Renal pelvis (tissue), 12 donors: ENCODE results near the gene WDR26. TPM values are rescaled to one million over a fixed set of nuclear protein-coding genes. Genes with fewer than 3 reads are reported as not detected.
A peak's percentile ranks its signal among the peaks of the same experiment; 100 is the strongest.
"Not testable (repeated sequence)": the region's sequence is repeated elsewhere in the genome, so short reads cannot be mapped to it uniquely, and the experiment has no call there.

Source experiments
- DNase-seq: peaks from one replicate; pipeline ENCODE4 v3.0.0-alpha.2; 2013
- long read RNA-seq, 16 experiments: transcript quantifications; one replicate each; lab custom pipeline, GENCODE V29; 2026
- polyA plus RNA-seq, 3 donors: library from polyadenylated mRNA; unstranded; fragments of 120-200 nt; gene quantifications; one replicate each; pipeline ENCODE4 v1.2.1, GENCODE V29; 2013; ENCODE audit not compliant: insufficient read length in 3 of 3

Gene WDR26
- 100 to 1,000 TPM in 1 of 3 donors, 10 to 100 TPM in 2; 87.3 to 101 (median 94.5) TPM for polyA plus RNA-seq
- long read RNA-seq, donor 1, full-length matches to known transcripts = 2 of 19 reads
- long read RNA-seq, donor 1, partial matches to known transcripts = 10 of 19 reads
- long read RNA-seq, donor 1, other reads (novel, unspliced or antisense) = 7 of 19 reads
- long read RNA-seq, donor 2, full-length matches to known transcripts = 1 of 6 reads
- long read RNA-seq, donor 2, partial matches to known transcripts = 0 of 6 reads
- long read RNA-seq, donor 2, other reads (novel, unspliced or antisense) = 5 of 6 reads
- long read RNA-seq, donor 3, full-length matches to known transcripts = 1 of 1 reads
- long read RNA-seq, donor 3, partial matches to known transcripts = 0 of 1 reads
- long read RNA-seq, donor 3, other reads (novel, unspliced or antisense) = 0 of 1 reads
- long read RNA-seq, donor 4, full-length matches to known transcripts = 2 of 8 reads
- long read RNA-seq, donor 4, partial matches to known transcripts = 0 of 8 reads
- long read RNA-seq, donor 4, other reads (novel, unspliced or antisense) = 6 of 8 reads
- long read RNA-seq, donor 5 = 0 reads
- long read RNA-seq, donor 6 = 0 reads
- long read RNA-seq, donor 7, full-length matches to known transcripts = 6 of 15 reads
- long read RNA-seq, donor 7, partial matches to known transcripts = 0 of 15 reads
- long read RNA-seq, donor 7, other reads (novel, unspliced or antisense) = 9 of 15 reads
- long read RNA-seq, donor 8, full-length matches to known transcripts = 1 of 1 reads
- long read RNA-seq, donor 8, partial matches to known transcripts = 0 of 1 reads
- long read RNA-seq, donor 8, other reads (novel, unspliced or antisense) = 0 of 1 reads
- long read RNA-seq, donor 9, full-length matches to known transcripts = 2 of 2 reads
- long read RNA-seq, donor 9, partial matches to known transcripts = 0 of 2 reads
- long read RNA-seq, donor 9, other reads (novel, unspliced or antisense) = 0 of 2 reads
- long read RNA-seq, donor 10, partial matches to known transcripts = 7 of 7 reads
- long read RNA-seq, donor 10, other reads (novel, unspliced or antisense) = 0 of 7 reads
- long read RNA-seq, donor 11, full-length matches to known transcripts = 2 of 2 reads
- long read RNA-seq, donor 11, partial matches to known transcripts = 0 of 2 reads
- long read RNA-seq, donor 11, other reads (novel, unspliced or antisense) = 0 of 2 reads
- long read RNA-seq, donor 12, full-length matches to known transcripts = 3 of 3 reads
- long read RNA-seq, donor 12, partial matches to known transcripts = 0 of 3 reads
- long read RNA-seq, donor 12, other reads (novel, unspliced or antisense) = 0 of 3 reads
- long read RNA-seq, donor 13, full-length matches to known transcripts = 1 of 7 reads
- long read RNA-seq, donor 13, partial matches to known transcripts = 6 of 7 reads
- long read RNA-seq, donor 13, other reads (novel, unspliced or antisense) = 0 of 7 reads
- long read RNA-seq, donor 14 = 0 reads
- long read RNA-seq, donor 15, full-length matches to known transcripts = 5 of 12 reads
- long read RNA-seq, donor 15, partial matches to known transcripts = 0 of 12 reads
- long read RNA-seq, donor 15, other reads (novel, unspliced or antisense) = 7 of 12 reads
- long read RNA-seq, donor 16 = 0 reads

DNA sequence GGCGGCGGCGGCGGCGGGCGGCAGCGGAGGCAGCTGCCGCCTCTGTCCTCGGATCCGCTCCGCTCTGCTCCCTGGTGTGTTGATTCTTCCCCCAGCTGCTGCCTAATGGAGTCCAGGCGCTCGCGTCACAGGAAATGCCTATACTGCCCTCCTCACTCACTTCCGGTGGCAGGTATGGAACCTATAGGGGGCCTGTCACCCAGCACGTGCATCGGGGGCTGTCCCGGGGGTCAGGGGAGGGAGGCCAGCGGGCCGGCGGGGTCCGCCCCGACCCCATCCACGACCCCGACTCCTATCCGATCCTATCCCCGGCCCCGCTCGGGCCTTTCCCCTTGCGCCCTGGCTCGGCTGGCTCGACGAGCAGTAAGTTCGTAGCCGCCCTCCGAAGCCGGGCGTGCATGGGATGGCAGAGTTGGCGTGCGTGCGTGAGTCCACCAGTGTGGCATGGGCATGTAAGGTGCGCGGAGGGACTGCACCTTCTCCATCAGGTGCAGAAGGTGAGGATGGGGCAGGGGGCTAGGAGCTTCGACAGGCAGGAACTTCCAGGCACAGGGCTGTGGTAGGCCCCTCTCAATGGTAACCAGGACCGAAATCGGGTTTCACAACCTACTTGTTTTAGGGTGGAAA is at the start of gene WDR26:
WDR26 (minus strand) TSS at position 107 of the 627 bp plus-strand sequence.
- peak; percentile 88 for DNase-seq

DNA sequence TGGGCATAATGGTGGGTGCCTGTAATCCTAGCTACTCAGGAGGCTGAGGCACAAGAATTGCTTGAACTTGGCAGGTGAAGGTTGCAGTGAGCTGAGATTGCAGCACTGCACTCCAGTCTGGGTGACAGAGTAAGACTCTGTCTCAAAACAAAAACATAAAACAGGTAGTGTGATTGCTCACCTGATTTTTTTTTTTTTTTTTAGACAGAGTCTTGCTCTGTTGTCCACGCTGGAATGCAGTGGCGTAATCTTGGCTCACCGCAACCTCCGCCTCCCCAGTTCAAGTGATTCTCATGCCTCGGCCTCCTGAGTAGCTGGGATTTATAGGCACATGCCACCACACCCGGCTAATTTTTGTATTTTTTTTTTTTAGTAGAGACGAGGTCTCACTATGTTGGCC is 48.6 kb upstream of the WDR26 start:
- not testable (repeated sequence) for DNase-seq

DNA sequence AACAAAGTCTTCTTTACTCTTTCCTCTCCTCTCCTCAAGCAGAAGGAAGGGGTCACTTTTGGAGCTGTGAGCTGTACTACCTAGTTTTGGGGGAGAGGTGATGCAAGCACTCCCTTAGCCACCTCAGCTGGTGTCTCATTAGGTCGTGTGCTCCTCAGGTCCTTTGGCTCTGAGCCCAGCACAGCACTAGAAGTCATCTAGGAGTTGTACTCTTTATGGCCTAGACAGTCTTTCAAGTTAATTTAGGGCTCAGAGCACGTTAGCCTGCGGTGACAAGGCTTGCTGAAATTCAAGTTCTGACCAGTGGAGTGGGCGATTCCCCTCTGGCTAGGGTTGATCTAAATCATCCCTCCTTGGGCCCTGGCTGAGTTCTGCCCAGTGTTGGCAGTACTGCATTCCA is 48.0 kb upstream of the WDR26 start:
- DNase-seq = no peak

DNA sequence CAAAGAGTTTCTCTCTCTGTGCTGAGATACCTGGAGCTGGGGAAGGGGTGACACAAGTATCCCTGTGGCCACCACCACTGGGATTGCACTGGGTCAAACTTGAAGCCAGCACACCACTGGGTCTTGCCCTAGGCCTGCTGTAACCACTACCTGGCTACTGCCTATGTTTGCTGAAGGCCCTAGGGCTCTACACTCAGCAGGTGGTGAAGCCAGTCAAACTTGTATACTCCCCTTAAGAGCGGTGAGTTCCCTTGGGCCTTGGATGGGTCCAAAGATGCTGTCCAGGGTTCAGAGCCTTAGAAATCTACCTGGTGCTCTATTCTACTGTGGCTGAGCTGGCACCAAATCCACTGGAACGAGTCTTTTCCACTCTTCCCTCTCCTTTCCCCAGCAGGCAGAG is 47.0 kb upstream of the WDR26 start:
- DNase-seq = no peak

DNA sequence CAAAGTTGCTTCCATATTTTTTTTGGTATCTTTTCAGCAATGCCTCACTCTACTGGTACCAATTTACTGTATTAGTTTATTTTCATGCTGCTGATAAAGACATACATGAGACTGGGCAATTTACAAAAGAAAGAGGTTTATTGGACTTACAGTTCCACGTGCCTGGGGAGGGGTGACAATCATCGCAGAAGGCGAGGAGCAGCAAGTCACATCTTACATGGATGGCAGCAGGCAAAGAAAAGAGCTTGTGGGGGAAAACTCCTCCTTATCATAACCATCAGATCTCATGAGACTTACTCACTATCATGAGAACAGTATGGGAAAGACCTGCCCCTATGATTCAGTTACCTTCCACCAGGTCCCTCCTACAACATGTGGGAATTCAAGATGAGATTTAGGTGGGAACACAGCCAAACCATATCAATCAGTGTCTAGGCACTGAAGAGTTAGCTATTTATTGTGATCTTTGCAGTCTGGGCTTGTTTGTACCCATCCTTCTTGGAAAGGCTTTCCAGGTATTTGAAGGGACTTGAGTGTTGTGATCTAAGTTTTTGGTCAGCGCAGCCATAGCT is 46.4 kb upstream of the WDR26 start:
- not testable (repeated sequence) for DNase-seq

DNA sequence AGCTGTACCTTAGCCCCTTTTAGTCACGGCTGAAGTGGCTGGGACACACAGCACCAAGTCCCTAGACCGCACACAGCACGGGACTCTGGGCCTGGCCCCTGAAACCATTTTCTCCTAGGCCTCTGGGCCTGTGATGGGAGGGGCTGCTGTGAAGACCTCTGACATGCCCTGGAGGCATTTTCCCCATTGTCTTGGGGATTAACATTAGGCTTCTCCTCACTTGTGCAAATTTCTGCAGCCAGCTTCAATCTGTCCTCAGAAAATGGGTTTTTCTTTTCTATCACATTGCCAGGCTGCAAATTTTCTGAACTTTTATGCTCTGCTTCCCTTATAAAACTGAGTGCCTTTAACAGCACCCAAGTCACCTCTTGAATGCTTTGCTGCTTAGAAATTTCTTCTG is 45.6 kb upstream of the WDR26 start:
- not testable (repeated sequence) for DNase-seq

DNA sequence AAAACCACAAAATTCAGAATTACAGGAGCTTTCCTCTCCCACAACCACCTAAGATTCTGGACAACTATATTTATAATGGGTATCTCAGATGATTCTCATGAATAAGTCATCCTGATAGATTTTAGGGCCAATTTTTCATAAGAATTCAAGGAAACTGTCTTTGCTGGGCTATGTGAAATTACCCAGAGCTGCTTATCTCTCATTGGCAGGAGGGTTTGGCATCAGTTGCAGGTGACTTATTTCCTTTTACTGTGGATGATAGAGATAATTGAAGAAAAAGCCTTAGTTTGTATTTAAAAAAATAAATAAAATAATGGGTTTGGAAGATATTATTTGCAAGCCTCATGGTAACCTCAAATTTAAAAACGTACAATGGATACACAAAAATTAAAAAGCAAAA is 38.2 kb upstream of the WDR26 start:
- no peak for DNase-seq

DNA sequence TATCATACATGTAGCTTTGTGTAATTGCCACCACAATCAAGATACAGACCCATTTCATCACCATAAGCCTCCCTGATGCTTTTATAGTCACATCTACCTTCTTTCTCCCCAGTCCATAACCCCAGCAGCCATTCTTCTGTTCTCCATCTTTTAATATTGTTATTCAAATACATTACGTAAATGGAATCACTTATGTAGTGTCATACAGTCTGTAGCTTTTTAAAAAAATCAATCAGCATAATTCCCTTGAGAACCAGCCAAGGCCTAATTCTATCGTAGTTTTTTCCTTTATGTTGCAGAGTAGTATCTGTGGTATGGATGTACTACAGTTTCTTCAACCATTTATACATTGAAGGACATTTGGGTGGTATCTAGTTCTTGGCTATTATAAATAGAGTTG is 31.6 kb upstream of the WDR26 start:
- no peak for DNase-seq

DNA sequence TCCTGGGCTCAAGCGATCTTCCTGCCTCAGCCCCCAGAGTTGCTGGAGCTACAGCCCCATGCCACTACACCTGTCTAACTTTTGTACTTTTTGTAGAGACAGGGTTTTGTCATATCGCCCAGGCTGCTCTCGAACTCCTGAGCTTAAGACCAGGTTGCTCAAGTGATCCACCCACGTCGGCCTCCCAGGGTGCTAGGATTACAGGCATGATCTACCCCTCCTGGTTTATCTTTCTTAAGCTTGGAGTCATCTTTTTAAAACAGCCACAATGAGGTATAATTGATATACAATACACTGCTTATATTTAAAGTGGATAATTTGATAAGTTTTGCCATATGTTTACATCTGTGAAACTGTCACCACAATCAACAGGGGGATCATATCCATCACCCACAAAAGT is 25.4 kb upstream of the WDR26 start:
- DNase-seq = no peak

DNA sequence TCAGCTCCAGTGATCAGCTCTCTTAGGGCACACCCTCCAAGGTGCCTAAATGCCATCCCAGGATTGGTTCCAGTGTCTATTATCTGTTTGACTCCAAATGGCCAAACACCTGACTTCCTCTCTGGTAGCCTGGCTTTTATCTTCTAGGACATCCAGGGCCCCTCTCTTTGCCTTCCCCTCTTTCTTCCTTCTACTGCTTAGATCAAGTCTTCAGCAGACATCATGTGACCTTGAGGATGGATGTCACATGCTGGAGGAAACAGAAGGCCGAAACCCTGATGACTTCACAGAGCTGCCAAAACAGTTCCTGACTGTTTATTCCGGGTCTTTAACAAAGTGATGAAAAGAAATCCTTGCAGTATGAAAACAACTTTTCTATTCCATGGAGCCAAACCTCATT is 24.4 kb upstream of the WDR26 start:
- no peak for DNase-seq

DNA sequence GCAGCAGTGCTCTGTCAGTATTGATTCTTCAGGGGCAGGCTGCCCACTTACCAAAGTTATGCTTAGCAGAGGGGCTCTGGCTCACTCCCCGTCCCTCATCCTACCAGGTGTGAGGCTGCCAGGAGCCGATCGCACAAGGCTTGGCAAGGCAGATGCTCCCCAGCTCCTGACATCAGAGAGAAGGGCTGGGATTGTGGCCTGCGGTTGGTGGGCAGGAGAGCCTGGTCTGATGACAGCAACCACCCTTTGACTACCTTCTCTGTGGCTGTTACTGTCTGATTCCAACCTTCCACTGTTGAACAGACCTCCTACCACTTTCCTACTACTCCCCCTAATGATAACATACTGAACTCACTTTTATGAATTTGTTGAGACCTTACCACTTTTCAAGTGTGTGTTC is 23.7 kb upstream of the WDR26 start:
- no peak for DNase-seq

DNA sequence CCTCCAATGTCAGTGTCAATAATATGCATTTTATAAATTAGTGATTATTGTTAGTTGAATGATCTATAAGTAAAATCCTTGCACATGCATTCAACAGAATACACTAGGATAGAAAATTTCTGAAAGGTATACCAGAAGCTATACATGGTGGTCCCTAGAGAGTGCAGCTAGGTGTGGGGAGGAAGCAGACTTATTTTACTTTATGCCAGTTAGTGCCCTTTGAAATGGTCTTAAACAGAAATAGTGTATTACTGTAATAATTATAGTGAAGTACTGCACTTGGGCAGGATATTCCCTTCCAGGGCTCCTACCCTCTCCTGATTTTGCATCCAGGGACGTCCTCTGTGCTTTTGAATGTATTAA is 23.2 kb upstream of the WDR26 start:
- no peak for DNase-seq

DNA sequence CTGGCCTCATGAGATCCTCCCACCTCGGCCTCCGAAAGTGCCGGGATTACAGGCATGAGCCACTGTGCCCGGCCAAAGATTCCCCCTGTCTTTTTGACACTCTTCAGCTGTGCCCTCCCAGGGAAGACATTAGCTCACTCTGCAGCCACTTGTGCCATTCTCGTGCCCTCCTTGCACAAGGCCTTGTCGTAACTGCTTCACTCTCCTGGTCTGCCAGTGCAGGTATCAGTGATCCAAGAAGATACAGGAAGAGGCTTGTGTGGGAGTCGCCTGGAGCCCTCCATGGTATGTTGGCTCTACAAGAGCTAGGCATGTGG is 22.0 kb upstream of the WDR26 start:
- DNase-seq = peak; percentile 34

DNA sequence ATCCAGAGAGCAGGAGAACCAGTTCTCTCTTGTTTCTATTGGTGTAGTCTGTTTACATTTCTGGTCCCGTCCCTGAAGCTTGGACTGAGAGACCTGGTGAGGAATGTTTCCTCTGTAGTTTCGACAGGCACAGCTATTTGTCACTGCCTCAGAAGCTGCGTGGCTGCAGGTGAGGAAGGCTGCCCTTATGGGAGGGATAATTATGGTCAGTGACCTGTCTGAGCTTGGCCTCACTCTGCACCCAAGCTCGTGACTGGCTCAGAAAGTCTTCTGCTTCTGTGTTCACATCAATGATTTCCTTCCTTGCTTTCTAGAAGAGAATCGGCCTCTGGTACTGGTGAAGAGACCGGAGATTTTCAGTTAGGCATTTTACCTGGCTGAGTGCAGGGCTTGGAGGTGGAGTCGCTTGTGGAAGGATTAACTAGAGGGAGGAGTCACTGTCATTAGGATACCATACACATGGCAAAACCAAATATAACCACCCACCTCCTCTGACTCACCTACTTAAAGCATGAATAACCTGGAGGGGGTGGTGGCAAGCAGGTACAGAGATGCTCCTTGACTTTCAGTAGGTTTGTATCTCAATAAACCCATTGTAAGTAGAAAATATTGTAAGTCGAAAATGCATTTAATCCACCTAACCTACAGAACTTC is 19.9 kb upstream of the WDR26 start:
- DNase-seq = no peak

DNA sequence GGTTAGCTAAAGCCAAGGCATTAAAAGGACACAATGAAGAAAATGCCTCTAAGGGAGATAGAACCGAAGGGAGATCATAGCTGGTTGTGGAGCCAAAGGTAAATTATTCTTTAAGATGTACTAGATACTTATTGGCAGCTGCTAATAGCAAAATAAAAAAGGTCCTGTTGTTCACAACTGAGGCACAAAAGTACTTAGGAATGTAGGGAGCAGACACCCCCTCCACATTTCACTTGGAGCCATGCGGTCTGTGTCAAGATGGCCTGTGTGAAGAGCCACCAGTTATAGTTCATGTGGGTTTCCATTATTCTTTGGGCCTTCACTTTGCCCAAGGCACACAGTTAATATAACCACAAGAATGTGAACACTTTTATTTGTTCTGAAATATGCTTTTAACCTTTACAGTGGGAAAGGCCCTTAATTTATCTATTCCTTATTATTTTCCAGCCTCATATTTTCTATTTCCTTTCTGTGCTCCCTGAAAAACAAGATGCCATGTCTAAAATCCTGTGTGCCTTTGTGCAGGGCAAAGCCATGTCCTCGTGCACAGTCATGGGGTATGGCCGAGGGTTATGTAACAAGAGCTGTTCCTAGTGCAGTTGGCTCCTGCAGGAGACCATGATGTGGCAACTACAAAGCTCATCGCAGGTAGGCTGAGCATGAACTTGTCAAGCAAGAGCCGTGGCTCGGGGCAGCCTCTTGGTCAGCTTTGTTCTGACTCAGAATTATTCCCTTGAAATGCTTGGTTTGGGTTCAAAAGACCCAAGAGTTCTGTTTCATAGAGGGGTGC is 16.2 kb upstream of the WDR26 start:
- no peak for DNase-seq

DNA sequence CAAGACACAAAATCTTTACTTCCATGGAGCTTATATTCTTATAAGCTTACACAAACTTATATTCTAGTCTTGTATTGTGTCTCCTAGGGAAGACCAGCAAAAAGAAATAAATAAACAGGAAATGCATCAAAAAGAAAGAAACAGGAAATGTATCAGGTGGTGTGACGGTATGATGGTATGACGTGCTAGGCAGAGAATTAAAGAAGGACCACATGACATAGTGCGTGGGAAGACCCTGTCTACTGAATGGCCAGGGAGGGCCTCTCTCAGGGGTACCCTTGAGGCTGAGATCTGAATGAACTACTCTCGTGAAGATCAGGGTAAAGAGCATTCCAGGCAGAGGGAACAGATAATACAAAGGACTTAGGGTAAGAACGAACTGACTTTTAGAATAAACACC is 15.6 kb upstream of the WDR26 start:
- DNase-seq = no peak

DNA sequence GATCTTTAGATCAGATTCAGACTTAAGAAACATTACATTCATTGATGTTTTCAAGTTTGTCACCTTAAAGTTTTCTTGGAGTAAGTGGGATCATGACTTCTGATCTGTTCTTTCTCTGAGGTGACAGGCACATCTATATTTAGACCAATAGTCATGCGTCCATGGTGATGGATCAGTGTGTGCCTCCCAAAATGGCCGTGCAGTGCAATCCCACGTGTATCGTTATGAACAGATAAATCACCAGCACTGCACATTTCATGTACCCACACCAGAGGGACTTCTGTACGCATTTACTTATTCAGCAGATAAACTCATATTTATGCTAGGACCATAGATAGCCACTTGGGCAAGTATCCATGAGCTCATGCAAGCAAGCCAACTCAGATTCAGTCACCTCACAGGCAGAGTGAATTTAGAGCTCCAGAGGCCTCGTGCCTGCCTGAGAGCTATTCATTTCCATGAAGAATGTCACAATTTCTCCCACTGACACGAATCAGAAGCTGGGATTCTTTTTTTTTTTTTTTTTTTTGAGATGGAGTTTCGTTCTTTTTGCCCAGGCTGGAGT is 13.9 kb upstream of the WDR26 start:
- DNase-seq = no peak

DNA sequence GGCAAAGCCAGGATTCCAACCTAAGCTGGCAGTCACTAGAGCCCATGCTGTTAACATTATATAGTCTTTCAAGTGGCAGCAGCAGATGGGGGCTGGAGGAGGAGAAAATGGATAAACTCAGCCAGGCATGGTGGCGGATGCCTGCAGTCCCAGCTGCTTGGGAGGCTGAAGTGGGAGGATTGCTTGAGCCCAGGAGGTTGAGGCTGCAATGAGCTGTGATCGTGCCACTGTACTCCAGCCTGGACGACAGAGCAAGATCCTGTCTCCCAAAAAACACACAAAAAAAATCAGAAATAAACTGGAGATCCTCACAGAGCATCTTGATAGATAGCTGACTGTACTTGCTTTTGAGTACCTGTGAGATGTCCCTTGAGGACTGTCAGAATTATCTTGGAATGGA is 13.4 kb upstream of the WDR26 start:
- no peak for DNase-seq

DNA sequence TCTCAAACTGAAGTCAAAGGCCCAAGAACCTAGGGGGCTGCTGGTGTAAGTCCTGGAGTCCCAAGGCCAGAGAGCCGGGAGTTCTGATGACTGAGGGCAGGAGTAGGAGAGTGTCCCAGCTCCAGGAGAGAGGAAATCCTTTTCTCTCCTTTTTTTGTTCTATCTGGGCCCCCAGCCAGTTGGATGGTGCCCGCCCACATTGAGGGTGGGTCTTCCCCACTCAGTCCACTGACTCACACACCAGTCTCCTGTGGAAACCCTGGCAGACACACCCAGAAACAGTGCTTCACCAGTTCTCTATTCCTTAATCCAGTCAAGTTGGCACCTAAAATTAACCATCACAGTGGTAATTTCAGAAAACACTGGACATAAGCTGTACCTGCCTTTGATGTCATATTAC is 12.7 kb upstream of the WDR26 start:
- DNase-seq = no peak
